ENCODE results near the gene COL6A3. TPM values are rescaled to one million over a fixed set of nuclear protein-coding genes. Genes with fewer than 3 reads are reported as not detected.
A peak's percentile ranks its signal among the peaks of the same experiment; 100 is the strongest.

The COL6A3 gene
- total RNA-seq, 1 donor from 2014 or later, result 57.1 TPM

- DNase-seq, result no peak
- intact Hi-C loops (cut with micrococcal nuclease), result no loop called here
- Histone ChIP-seq H3K27me3 (ENCODE audit: low read depth) (no peaks in the 10 kb centered on the region), H3K4me3 (no peak overlapping the region), H3K9me3 (replicated peaks) (no peaks in the 10 kb centered on the region), H3K36me3 (peaks cover 46% of the 10 kb centered on the region), H3K27ac (replicated peaks) (no peak overlapping the region), H3K4me1 (no peaks in the 10 kb centered on the region)
- TF ChIP-seq CTCF (IDR thresholded peaks at IDR 0.05; ENCODE audit: borderline replicate concordance), result no peak
Measured at GRCh38 chr2:237341872-237342271, 72.1 kb downstream of the COL6A3 start.

- Histone ChIP-seq H3K27ac (replicated peaks) (no peak overlapping the region), H3K4me1 (peaks cover 3% of the 10 kb centered on the region), H3K36me3 (peaks cover 53% of the 10 kb centered on the region), H3K27me3 (ENCODE audit: low read depth) (no peaks in the 10 kb centered on the region), H3K9me3 (replicated peaks) (no peaks in the 10 kb centered on the region), H3K4me3 (no peak overlapping the region)
- TF ChIP-seq CTCF (IDR thresholded peaks at IDR 0.05; ENCODE audit: borderline replicate concordance), result no peak
- intact Hi-C loops (cut with micrococcal nuclease), result no loop called here
- no peak for DNase-seq
Measured at GRCh38 chr2:237337586-237337985, 76.4 kb downstream of the COL6A3 start.

GRCh38 chr2:237336131-237336530, 77.8 kb downstream of the COL6A3 start:
- H3K27me3 ChIP-seq (ENCODE audit: low read depth), result no peaks in the 10 kb centered on the region
- H3K4me3 ChIP-seq, result no peak overlapping the region
- intact Hi-C loops (cut with micrococcal nuclease), result no loop called here
- DNase-seq, result no peak
- peaks cover 53% of the 10 kb centered on the region for H3K36me3 ChIP-seq
- peaks cover 3% of the 10 kb centered on the region for H3K4me1 ChIP-seq
- no peaks in the 10 kb centered on the region for H3K9me3 ChIP-seq (replicated peaks)
- no peak for TF ChIP-seq CTCF (IDR thresholded peaks at IDR 0.05; ENCODE audit: borderline replicate concordance)
- H3K27ac ChIP-seq (replicated peaks), result no peak overlapping the region

GRCh38 chr2:237333748-237334147, 80.2 kb downstream of the COL6A3 start:
- TF ChIP-seq CTCF (IDR thresholded peaks at IDR 0.05; ENCODE audit: borderline replicate concordance), result no peak
- Histone ChIP-seq H3K4me3 (no peak overlapping the region), H3K27me3 (ENCODE audit: low read depth) (no peaks in the 10 kb centered on the region), H3K4me1 (peaks cover 3% of the 10 kb centered on the region), H3K9me3 (replicated peaks) (no peaks in the 10 kb centered on the region), H3K36me3 (peaks cover 41% of the 10 kb centered on the region), H3K27ac (replicated peaks) (peak overlapping the region; percentile 31)
- intact Hi-C loops (cut with micrococcal nuclease), result no loop called here
- no peak for DNase-seq

- Histone ChIP-seq H3K27ac (replicated peaks) (no peak overlapping the region), H3K27me3 (ENCODE audit: low read depth) (no peaks in the 10 kb centered on the region), H3K9me3 (replicated peaks) (no peaks in the 10 kb centered on the region), H3K4me1 (peaks cover 18% of the 10 kb centered on the region), H3K4me3 (no peak overlapping the region), H3K36me3 (peaks cover 23% of the 10 kb centered on the region)
- intact Hi-C loops (cut with micrococcal nuclease), result no loop called here
- TF ChIP-seq CTCF (IDR thresholded peaks at IDR 0.05; ENCODE audit: borderline replicate concordance), result no peak
- DNase-seq, result no peak
Measured at GRCh38 chr2:237330541-237330940, 83.4 kb downstream of the COL6A3 start.

All from left ventricle myocardium inferior (tissue), 1 donor.